GM21576 (cell line): ENCODE results near the gene LARGE1.
"Not testable (repeated sequence)": the region's sequence is repeated elsewhere in the genome, so short reads cannot be mapped to it uniquely, and the experiment has no call there.

Experiments
- ATAC-seq: cut with Tn5 transposase; IDR thresholded peaks from one replicate; pipeline ENCODE4 v1.9.1; 2021; ENCODE audit warnings: mild to moderate bottlenecking, moderate library complexity; ENCODE audit not compliant: unreplicated experiment

LARGE1 gene

GRCh38 chr22:33858653-33859052, 61.6 kb downstream of the LARGE1 start:
- ATAC-seq, result not testable (repeated sequence)

DNA sequence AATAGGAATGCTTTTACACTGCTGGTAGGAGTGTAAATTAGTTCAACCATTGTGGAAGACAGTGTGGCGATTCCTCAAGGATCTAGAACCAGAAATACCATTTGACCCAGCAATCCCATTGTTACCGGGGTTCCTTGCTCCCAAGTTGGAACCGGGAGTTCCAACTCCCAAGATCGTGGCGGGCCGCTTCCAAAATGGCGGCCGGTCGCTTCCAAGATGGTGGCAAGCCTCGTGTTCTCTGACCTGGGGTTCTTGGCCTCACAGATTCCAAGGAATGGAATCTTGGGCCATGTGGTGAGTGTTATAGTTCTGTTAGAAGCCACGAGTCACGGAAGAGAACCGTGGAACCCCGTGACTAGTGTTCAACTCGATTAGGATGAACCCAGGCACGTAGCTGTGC, 62.5 kb downstream of the LARGE1 start:
- ATAC-seq, result not testable (repeated sequence)

- ATAC-seq, result no peak
These were observed 65.6 kb downstream of the LARGE1 start for GRCh38 chr22:33854724-33855123.

GRCh38 chr22:33853200-33854097, 66.8 kb downstream of the LARGE1 start:
- peak; percentile 80 for ATAC-seq

- ATAC-seq, result no peak
These were observed 68.4 kb downstream of the LARGE1 start for GRCh38 chr22:33851821-33852384.

DNA sequence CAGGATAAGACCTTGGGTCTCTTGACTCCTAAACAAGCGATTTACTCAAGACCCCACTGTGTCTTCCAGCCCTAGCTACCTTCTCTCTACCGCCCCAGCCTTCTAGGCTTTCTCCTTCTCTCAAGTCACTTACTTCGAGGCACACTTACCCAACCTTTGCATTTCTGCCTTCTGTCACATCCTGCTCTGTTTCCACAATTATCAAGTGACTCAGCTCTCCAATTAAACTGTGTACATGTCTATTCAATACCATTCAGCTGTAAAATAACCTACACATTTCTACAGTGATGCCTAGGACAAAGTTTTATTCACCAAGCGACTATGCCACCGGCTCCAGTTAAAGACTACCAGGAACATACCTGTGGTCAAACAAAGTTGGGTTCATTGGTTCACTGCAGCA, 69.0 kb downstream of the LARGE1 start:
- ATAC-seq, result no peak

DNA sequence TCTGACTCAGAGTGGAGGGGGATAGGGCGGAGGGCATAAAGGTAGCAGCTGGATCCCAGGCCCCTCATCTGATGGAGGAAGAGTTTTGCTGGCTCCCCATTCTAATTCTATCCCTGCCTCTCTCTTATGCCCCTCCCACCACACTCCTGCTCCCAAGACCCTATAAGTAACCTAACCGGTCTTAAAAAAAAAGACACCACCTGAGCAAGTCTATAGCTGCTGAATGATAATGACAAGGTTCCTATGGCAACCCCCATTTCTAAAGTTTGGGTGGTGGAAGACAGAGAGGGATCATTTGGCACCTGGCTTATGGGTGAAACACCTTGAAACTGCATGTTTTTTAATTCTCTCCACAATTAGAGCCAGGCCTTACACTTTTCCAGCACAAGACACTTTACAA, 69.6 kb downstream of the LARGE1 start:
- no peak for ATAC-seq

GRCh38 chr22:33850193-33850592, 70.1 kb downstream of the LARGE1 start:
- ATAC-seq, result no peak

DNA sequence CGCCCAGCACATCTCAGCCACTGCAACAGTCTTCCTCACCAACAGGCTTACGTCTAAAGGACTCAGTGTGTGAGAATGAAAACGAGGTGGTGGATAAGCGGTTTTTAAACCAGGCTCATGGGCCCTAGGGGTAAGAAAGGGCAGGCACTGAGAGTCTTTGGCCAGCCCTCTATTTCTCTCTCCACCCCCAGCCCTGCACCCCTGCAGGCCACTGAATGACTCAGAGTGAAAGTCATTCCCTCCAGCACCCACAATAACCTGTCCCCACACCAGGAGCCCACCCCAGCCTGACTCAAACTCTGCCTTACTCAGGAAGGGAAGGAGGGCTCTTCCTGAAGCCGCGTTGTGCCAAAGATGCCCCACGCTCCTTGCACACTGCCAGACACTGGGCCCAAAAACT, 72.0 kb downstream of the LARGE1 start:
- no peak for ATAC-seq

- no peak for ATAC-seq
These were observed 76.0 kb downstream of the LARGE1 start for GRCh38 chr22:33844273-33844672.

- ATAC-seq, result no peak
These were observed 77.7 kb downstream of the LARGE1 start for GRCh38 chr22:33842421-33843094.

- peak; percentile 60 for ATAC-seq
These were observed 78.3 kb downstream of the LARGE1 start for GRCh38 chr22:33842006-33842354.

- peak; percentile 53 for ATAC-seq
These were observed 78.8 kb downstream of the LARGE1 start for GRCh38 chr22:33841281-33842005.

DNA sequence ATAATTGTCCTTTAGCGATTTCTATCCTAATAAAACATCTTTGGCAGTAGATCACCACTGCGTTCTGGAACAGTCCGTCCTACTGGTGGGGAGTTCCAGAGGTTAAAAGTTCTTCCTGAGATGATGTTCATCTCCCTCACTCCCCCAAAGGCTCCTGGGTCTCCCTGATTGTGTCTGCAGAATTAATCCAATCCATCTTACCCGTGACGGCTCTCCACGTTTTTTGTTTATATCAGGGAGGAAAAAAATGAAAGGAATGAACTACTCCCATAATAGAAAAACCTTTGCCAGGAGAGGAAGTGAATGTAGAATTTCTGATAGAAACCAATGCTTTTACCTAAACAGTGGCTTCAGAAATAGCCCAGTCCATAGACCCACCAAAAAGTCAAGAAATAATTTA, 81.6 kb downstream of the LARGE1 start:
- no peak for ATAC-seq

DNA sequence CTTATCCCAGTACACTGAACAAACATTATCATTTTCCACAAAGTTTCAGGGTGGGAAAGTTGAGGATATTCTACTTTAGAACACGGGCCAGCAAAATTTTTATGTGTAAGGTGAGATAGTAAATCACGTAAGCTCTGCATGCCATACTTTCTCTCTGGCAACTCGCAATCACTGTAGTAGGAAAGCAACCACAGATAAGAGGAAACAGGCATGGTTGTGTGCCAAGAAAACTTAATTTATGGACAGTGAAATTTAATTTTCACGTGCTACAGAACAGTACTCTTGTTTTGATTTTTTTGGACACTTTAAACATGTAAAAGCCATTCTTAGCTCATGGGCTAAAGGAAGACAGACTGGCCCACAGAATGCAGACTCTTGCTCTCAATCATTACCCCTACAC, 82.5 kb downstream of the LARGE1 start:
- ATAC-seq, result no peak

DNA sequence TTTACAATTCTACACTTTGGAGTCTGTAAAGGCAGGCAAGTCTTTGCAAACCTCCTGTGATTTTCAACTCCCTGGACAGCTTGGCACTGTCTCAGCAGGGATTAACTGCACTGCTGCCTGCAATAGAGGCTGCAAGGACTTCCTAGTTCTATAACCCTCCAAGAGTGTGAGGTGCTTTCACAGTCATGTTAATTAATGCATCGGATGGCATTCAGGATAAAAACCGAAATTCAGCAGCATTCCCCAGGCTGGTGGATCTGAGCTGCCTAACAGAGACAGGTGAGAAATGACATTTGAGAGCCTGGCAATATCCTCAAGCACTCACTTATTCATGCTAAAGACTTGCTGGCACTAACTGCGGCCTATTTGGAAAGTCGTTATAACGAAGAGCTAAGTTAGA, 85.0 kb downstream of the LARGE1 start:
- ATAC-seq, result no peak

DNA sequence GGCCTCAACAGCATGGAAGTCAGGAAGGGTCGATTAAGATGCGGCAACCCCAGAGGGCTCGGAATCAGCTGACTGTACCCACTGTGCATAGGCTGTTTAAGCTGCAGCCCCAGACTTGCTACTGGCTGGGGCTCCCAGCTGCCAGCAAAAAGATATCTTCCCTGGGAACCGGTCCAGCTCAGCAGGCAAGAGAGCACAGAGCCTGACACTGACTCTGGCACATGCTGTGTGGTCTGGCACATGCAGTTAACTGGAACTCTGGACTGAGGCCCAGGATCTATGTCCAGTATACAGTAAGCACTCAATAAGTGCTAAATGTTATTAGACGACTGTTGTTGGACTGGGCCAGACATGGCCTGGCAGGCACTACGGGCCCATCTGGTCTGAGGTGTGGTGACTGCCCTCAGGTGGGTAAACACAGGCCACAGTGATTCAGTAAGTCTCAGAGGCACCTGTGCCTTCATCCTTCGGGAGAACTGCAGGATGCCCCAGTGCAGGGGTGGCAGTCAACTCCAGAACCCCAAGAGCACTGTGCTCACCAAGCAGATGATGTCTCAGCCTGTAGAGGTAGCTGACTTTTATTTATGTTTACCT, 87.6 kb downstream of the LARGE1 start:
- no peak for ATAC-seq

- no peak for ATAC-seq
These were observed 88.6 kb downstream of the LARGE1 start for GRCh38 chr22:33831651-33832050.

DNA sequence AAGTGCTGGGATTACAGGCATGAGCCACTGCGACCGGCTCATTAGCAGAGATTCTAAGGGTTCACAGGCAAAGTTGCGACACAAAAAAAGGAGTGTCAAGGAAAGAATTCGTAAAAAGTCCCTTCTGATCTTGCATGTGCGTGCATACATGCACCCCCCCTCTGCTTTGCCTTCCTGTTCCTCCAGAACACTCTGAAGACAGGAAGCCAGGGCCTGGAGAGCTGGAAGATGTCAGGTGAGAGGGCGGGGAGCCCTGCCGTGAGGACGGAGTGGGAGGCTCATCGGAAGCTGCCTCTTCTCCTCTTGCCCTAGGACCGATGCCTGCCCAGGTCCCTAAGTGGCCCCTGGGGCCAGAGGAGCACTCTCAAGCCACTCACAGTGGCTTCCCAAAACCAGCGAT, 89.1 kb downstream of the LARGE1 start:
- ATAC-seq, result no peak

GRCh38 chr22:33829546-33830280, 90.6 kb downstream of the LARGE1 start:
- no peak for ATAC-seq
